ENCODE data around the gene GDPD4.

The GDPD4 gene

GRCh38 chr11:77299528-77299993 lies 1.9 kb downstream of the GDPD4 start:
- no peak for DNase-seq (ENCODE audit: low spot score)
- TF ChIP-seq CTCF (IDR thresholded peaks at IDR 0.05; ENCODE audit: extremely low read depth, missing control alignments) = no peak

GRCh38 chr11:77294040-77294439 lies 7.4 kb downstream of the GDPD4 start:
- TF ChIP-seq CTCF (IDR thresholded peaks at IDR 0.05; ENCODE audit: extremely low read depth, missing control alignments) = no peak
- DNase-seq (ENCODE audit: low spot score) = no peak

- no peak for TF ChIP-seq CTCF (IDR thresholded peaks at IDR 0.05; ENCODE audit: extremely low read depth, missing control alignments)
- DNase-seq (ENCODE audit: low spot score) = no peak
Observed at GRCh38 chr11:77289737-77290136, 11.7 kb downstream of the GDPD4 start.

GRCh38 chr11:77287615-77288273 lies 13.7 kb downstream of the GDPD4 start:
- TF ChIP-seq CTCF (IDR thresholded peaks at IDR 0.05; ENCODE audit: extremely low read depth, missing control alignments) = no peak
- DNase-seq (ENCODE audit: low spot score) = no peak

GRCh38 chr11:77287136-77287535 lies 14.3 kb downstream of the GDPD4 start:
- no peak for DNase-seq (ENCODE audit: low spot score)
- TF ChIP-seq CTCF (IDR thresholded peaks at IDR 0.05; ENCODE audit: extremely low read depth, missing control alignments) = no peak

GRCh38 chr11:77284476-77285468 lies 16.7 kb downstream of the GDPD4 start:
- no peak for DNase-seq (ENCODE audit: low spot score)
- no peak for TF ChIP-seq CTCF (IDR thresholded peaks at IDR 0.05; ENCODE audit: extremely low read depth, missing control alignments)

- DNase-seq (ENCODE audit: low spot score) = no peak
- TF ChIP-seq CTCF (IDR thresholded peaks at IDR 0.05; ENCODE audit: extremely low read depth, missing control alignments) = no peak
Observed at GRCh38 chr11:77283101-77283500, 18.4 kb downstream of the GDPD4 start.
